GM23338 (cell line): ENCODE measurements around the gene OTUD4. TPM values are rescaled to one million over a fixed set of nuclear protein-coding genes. Genes with fewer than 3 reads are reported as not detected.

Experiments
- ATAC-seq: fragments of 200-7000 bp; cut with Tn5 transposase; 3 replicates; pipeline ENCODE4 v1.9.1; 2020
- DNase-seq: peaks from one replicate; pipeline ENCODE4 v3.0.0-alpha.2; 2015; ENCODE audit warnings: low spot score
- H2AFZ ChIP-seq: fragments of 200-600 bp; sonication (generic); 2 replicates; pipeline ENCODE4 v1.8.0; 2016; ENCODE audit warnings: antibody characterized with exemption, mild to moderate bottlenecking, moderate library complexity
- H3F3A ChIP-seq: fragments of 200-600 bp; sonication (generic); replicated peaks from 2 replicates; pipeline ENCODE4 v1.8.0; 2017; ENCODE audit warnings: antibody characterized with exemption, mixed run types, low read depth
- H3K27ac ChIP-seq: fragments of 200-600 bp; sonication (generic); 2 replicates; pipeline ENCODE4 v1.6.1; 2016; ENCODE audit warnings: low read depth
- H3K27me3 ChIP-seq: fragments of 200-600 bp; sonication (generic); 2 replicates; pipeline ENCODE4 v1.8.0; 2016; ENCODE audit warnings: mild to moderate bottlenecking, mixed run types, moderate library complexity; ENCODE audit not compliant: insufficient read depth
- H3K36me3 ChIP-seq: fragments of 200-600 bp; sonication (generic); 2 replicates; pipeline ENCODE4 v1.8.0; 2016; ENCODE audit warnings: mild to moderate bottlenecking; ENCODE audit not compliant: insufficient read depth
- H3K4me1 ChIP-seq: fragments of 200-600 bp; sonication (generic); 2 replicates; pipeline ENCODE4 v1.8.0; 2016; ENCODE audit warnings: mild to moderate bottlenecking, moderate library complexity; ENCODE audit not compliant: insufficient read depth
- H3K4me2 ChIP-seq: fragments of 200-600 bp; sonication (generic); 2 replicates; pipeline ENCODE4 v1.7.1; 2017; ENCODE audit warnings: mixed run types
- H3K4me3 ChIP-seq: fragments of 200-600 bp; sonication (generic); 2 replicates; pipeline ENCODE4 v1.6.1; 2016; ENCODE audit warnings: mixed run types
- H3K79me2 ChIP-seq: fragments of 200-600 bp; sonication (generic); replicated peaks from 2 replicates; pipeline ENCODE4 v1.8.0; 2017; ENCODE audit warnings: mild to moderate bottlenecking; ENCODE audit not compliant: insufficient read depth
- H3K9me2 ChIP-seq: fragments of 200-600 bp; sonication (generic); 2 replicates; pipeline ENCODE4 v1.8.0; 2017; ENCODE audit not compliant: insufficient read depth
- H4K20me1 ChIP-seq: fragments of 200-600 bp; sonication (generic); replicated peaks from 2 replicates; pipeline ENCODE4 v1.8.0; 2017; ENCODE audit warnings: mild to moderate bottlenecking; ENCODE audit not compliant: insufficient read depth
- H3K27ac Mint-ChIP-seq: 2 replicates; pipeline ENCODE4 v1.8.0; 2020; ENCODE audit warnings: inconsistent platforms, mild to moderate bottlenecking, moderate library complexity, mixed read lengths
- H3K27me3 Mint-ChIP-seq: 3 replicates; pipeline ENCODE4 v1.8.0; 2022; ENCODE audit warnings: low read depth, mild to moderate bottlenecking, moderate library complexity, mixed read lengths, inconsistent platforms; ENCODE audit not compliant: insufficient read depth, poor library complexity
- H3K36me3 Mint-ChIP-seq: 3 replicates; pipeline ENCODE4 v1.8.0; 2021; ENCODE audit warnings: low read depth, mild to moderate bottlenecking, inconsistent platforms, moderate library complexity, mixed read lengths
- H3K4me1 Mint-ChIP-seq: 3 replicates; pipeline ENCODE4 v1.8.0; 2020; ENCODE audit warnings: mild to moderate bottlenecking, inconsistent platforms, mixed read lengths
- H3K4me3 Mint-ChIP-seq: 3 replicates; pipeline ENCODE4 v1.8.0; 2021; ENCODE audit warnings: moderate library complexity, mild to moderate bottlenecking, inconsistent platforms, mixed read lengths
- H3K9me3 Mint-ChIP-seq: 3 replicates; pipeline ENCODE4 v1.8.0; 2020; ENCODE audit warnings: moderate library complexity, mild to moderate bottlenecking, inconsistent platforms, mixed read lengths
- CREB1 ChIP-seq: fragments of 250-450 bp; sonication (Bioruptor Pico); IDR thresholded peaks from 2 replicates; pipeline ENCODE4 v1.5.0; 2020; ENCODE audit warnings: low read depth, mild to moderate bottlenecking, moderate library complexity
- EZH2phosphoT487 ChIP-seq: fragments of 200-600 bp; sonication (generic); IDR thresholded peaks from one replicate; pipeline ENCODE4 v1.8.1; 2018; ENCODE audit warnings: antibody characterized with exemption; ENCODE audit not compliant: unreplicated experiment
- JUNB ChIP-seq: IDR thresholded peaks from one replicate; pipeline ENCODE4 v1.6.1; 2016; ENCODE audit warnings: antibody characterized with exemption; ENCODE audit not compliant: unreplicated experiment
- NANOG ChIP-seq: IDR thresholded peaks from 2 replicates; pipeline ENCODE4 v1.6.1; 2016; ENCODE audit warnings: antibody characterized with exemption, borderline replicate concordance
- STAT1 ChIP-seq: IDR thresholded peaks from one replicate; pipeline ENCODE4 v1.6.1; 2016; ENCODE audit warnings: antibody characterized with exemption; ENCODE audit not compliant: unreplicated experiment
- ZNF114 ChIP-seq: fragments of 250-450 bp; sonication (Bioruptor Pico); IDR thresholded peaks from 2 replicates; pipeline ENCODE4 v1.5.0; 2020; ENCODE audit warnings: mild to moderate bottlenecking, moderate library complexity
- ZNF331 ChIP-seq: fragments of 250-450 bp; sonication (Bioruptor Pico); IDR thresholded peaks from 2 replicates; pipeline ENCODE4 v1.5.0; 2020; ENCODE audit warnings: low read depth, mild to moderate bottlenecking, moderate library complexity
- polyA plus RNA-seq: library from polyadenylated mRNA; unstranded; fragments of >200 nt; fragmentation: Nextera tagmentation; extraction: Ambion mirVana; gene quantifications from 2 replicates; pipeline ENCODE4 v1.2.1, GENCODE V29; 2016
- total RNA-seq: library from RNA; depleted of rRNA; stranded (reverse); fragments of >200 nt; shearing (Covaris generic); gene quantifications from 2 replicates; pipeline ENCODE4 v1.2.3, GENCODE V29; 2014
- TF ChIP-seq, protein P1 (sequence below): fragments of 250-450 bp; sonication (Bioruptor Pico); IDR thresholded peaks from 2 replicates; pipeline ENCODE4 v1.5.0; 2020; ENCODE audit warnings: mild to moderate bottlenecking, moderate library complexity
- TF ChIP-seq, protein P2 (sequence below), 2 experiments: fragments of 200-600 bp in 1 of 2; sonication (generic) in 1 of 2; conservative IDR thresholded peaks; 2 replicates each; pipeline versions ENCODE4 v1.5.1 to v1.6.1; 2016 to 2017; ENCODE audit warnings: antibody characterized with exemption in 2 of 2, low read depth in 2 of 2, mild to moderate bottlenecking in 2 of 2, moderate library complexity in 1 of 2
- TF ChIP-seq, protein P3 (sequence below): IDR thresholded peaks from one replicate; pipeline ENCODE4 v1.6.1; 2018; ENCODE audit warnings: antibody characterized with exemption; ENCODE audit not compliant: unreplicated experiment

OTUD4 gene
- total and polyA plus RNA-seq, 2 experiments from 2014 or later: 17.9 to 53.2 TPM

GRCh38 chr4:145217349-145217748 lies 37.0 kb upstream of the OTUD4 start:
- Histone ChIP-seq H3K36me3 (no peaks in the 10 kb centered on the region), H3K4me3 (no peak overlapping the region), H3K79me2 (no peaks in the 10 kb centered on the region), H3K27ac (peak overlapping the region; percentile 24; the same call in 1 of the 2 replicates), H2AFZ (no peak overlapping the region), H3K27me3 (no peaks in the 10 kb centered on the region), H3K9me2 (no peaks in the 10 kb centered on the region), H3F3A (no peaks in the 10 kb centered on the region), H4K20me1 (no peaks in the 10 kb centered on the region), H3K4me2 (peak overlapping the region; percentile 15; the same call in 1 of the 2 replicates), H3K4me1 (peaks cover 19% of the 10 kb centered on the region)
- ATAC-seq (peak; percentile 95), DNase-seq (peak; percentile 49)
- Mint-ChIP-seq H3K27ac (peak overlapping the region; percentile 76), H3K4me1 (peaks cover 19% of the 10 kb centered on the region), H3K36me3 (no peaks in the 10 kb centered on the region; the same call in 2 of the 3 replicates), H3K27me3 (no peaks in the 10 kb centered on the region), H3K4me3 (0 out of 3 replicates have a peak overlapping the region, but pooled peaks have one; percentile 2), H3K9me3 (no peaks in the 10 kb centered on the region; the same call in 2 of the 3 replicates)
- TF ChIP-seq NANOG: no peak
- TF ChIP-seq, protein P1, sequence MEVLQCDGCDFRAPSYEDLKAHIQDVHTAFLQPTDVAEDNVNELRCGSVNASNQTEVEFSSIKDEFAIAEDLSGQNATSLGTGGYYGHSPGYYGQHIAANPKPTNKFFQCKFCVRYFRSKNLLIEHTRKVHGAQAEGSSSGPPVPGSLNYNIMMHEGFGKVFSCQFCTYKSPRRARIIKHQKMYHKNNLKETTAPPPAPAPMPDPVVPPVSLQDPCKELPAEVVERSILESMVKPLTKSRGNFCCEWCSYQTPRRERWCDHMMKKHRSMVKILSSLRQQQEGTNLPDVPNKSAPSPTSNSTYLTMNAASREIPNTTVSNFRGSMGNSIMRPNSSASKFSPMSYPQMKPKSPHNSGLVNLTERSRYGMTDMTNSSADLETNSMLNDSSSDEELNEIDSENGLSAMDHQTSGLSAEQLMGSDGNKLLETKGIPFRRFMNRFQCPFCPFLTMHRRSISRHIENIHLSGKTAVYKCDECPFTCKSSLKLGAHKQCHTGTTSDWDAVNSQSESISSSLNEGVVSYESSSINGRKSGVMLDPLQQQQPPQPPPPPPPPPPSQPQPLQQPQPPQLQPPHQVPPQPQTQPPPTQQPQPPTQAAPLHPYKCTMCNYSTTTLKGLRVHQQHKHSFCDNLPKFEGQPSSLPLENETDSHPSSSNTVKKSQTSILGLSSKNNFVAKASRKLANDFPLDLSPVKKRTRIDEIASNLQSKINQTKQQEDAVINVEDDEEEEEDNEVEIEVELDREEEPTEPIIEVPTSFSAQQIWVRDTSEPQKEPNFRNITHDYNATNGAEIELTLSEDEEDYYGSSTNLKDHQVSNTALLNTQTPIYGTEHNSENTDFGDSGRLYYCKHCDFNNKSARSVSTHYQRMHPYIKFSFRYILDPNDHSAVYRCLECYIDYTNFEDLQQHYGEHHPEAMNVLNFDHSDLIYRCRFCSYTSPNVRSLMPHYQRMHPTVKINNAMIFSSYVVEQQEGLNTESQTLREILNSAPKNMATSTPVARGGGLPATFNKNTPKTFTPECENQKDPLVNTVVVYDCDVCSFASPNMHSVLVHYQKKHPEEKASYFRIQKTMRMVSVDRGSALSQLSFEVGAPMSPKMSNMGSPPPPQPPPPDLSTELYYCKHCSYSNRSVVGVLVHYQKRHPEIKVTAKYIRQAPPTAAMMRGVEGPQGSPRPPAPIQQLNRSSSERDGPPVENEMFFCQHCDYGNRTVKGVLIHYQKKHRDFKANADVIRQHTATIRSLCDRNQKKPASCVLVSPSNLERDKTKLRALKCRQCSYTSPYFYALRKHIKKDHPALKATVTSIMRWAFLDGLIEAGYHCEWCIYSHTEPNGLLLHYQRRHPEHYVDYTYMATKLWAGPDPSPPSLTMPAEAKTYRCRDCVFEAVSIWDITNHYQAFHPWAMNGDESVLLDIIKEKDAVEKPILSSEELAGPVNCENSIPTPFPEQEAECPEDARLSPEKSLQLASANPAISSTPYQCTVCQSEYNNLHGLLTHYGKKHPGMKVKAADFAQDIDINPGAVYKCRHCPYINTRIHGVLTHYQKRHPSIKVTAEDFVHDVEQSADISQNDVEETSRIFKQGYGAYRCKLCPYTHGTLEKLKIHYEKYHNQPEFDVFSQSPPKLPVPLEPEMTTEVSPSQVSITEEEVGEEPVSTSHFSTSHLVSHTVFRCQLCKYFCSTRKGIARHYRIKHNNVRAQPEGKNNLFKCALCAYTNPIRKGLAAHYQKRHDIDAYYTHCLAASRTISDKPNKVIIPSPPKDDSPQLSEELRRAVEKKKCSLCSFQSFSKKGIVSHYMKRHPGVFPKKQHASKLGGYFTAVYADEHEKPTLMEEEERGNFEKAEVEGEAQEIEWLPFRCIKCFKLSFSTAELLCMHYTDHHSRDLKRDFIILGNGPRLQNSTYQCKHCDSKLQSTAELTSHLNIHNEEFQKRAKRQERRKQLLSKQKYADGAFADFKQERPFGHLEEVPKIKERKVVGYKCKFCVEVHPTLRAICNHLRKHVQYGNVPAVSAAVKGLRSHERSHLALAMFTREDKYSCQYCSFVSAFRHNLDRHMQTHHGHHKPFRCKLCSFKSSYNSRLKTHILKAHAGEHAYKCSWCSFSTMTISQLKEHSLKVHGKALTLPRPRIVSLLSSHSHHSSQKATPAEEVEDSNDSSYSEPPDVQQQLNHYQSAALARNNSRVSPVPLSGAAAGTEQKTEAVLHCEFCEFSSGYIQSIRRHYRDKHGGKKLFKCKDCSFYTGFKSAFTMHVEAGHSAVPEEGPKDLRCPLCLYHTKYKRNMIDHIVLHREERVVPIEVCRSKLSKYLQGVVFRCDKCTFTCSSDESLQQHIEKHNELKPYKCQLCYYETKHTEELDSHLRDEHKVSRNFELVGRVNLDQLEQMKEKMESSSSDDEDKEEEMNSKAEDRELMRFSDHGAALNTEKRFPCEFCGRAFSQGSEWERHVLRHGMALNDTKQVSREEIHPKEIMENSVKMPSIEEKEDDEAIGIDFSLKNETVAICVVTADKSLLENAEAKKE (CRISPR knock-in tag): no peak
- no peak for TF ChIP-seq ZNF114 (CRISPR knock-in tag)
- TF ChIP-seq, protein P2, sequence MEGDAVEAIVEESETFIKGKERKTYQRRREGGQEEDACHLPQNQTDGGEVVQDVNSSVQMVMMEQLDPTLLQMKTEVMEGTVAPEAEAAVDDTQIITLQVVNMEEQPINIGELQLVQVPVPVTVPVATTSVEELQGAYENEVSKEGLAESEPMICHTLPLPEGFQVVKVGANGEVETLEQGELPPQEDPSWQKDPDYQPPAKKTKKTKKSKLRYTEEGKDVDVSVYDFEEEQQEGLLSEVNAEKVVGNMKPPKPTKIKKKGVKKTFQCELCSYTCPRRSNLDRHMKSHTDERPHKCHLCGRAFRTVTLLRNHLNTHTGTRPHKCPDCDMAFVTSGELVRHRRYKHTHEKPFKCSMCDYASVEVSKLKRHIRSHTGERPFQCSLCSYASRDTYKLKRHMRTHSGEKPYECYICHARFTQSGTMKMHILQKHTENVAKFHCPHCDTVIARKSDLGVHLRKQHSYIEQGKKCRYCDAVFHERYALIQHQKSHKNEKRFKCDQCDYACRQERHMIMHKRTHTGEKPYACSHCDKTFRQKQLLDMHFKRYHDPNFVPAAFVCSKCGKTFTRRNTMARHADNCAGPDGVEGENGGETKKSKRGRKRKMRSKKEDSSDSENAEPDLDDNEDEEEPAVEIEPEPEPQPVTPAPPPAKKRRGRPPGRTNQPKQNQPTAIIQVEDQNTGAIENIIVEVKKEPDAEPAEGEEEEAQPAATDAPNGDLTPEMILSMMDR (conservative IDR thresholded peaks at IDR 0.05; ENCODE audit: low read depth in 2 of 2): no peak
- no peak for TF ChIP-seq ZNF331 (CRISPR knock-in tag)
- TF ChIP-seq, protein P3, sequence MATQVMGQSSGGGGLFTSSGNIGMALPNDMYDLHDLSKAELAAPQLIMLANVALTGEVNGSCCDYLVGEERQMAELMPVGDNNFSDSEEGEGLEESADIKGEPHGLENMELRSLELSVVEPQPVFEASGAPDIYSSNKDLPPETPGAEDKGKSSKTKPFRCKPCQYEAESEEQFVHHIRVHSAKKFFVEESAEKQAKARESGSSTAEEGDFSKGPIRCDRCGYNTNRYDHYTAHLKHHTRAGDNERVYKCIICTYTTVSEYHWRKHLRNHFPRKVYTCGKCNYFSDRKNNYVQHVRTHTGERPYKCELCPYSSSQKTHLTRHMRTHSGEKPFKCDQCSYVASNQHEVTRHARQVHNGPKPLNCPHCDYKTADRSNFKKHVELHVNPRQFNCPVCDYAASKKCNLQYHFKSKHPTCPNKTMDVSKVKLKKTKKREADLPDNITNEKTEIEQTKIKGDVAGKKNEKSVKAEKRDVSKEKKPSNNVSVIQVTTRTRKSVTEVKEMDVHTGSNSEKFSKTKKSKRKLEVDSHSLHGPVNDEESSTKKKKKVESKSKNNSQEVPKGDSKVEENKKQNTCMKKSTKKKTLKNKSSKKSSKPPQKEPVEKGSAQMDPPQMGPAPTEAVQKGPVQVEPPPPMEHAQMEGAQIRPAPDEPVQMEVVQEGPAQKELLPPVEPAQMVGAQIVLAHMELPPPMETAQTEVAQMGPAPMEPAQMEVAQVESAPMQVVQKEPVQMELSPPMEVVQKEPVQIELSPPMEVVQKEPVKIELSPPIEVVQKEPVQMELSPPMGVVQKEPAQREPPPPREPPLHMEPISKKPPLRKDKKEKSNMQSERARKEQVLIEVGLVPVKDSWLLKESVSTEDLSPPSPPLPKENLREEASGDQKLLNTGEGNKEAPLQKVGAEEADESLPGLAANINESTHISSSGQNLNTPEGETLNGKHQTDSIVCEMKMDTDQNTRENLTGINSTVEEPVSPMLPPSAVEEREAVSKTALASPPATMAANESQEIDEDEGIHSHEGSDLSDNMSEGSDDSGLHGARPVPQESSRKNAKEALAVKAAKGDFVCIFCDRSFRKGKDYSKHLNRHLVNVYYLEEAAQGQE: no peak
- TF ChIP-seq EZH2phosphoT487: no peak
- no peak for TF ChIP-seq CREB1 (CRISPR knock-in tag)
- no peak for TF ChIP-seq JUNB
- no peak for TF ChIP-seq STAT1
